ENCODE results near the gene ZRANB3.

GRCh38 chr2:135157856-135158255, 373.2 kb downstream of the ZRANB3 start:
- no peak for TF ChIP-seq CTCF (IDR thresholded peaks at IDR 0.05; ENCODE audit: low read depth, low read length, missing input control)
- TF ChIP-seq YY1 (IDR thresholded peaks at IDR 0.05), result no peak
- TF ChIP-seq ZBTB33 (IDR thresholded peaks at IDR 0.05), result no peak
- no peak for TF ChIP-seq MAX (IDR thresholded peaks at IDR 0.05)
- no peak for TF ChIP-seq SP1 (IDR thresholded peaks at IDR 0.05)
- TF ChIP-seq REST (IDR thresholded peaks at IDR 0.05), result no peak
- no peak for TF ChIP-seq TAF1 (conservative IDR thresholded peaks at IDR 0.05)
- no peak for TF ChIP-seq ATF3 (IDR thresholded peaks at IDR 0.05)

Data from liver (tissue), 3 donors.